GM15510 (cell line): Measurements from ENCODE around the gene PHYKPL.

Source experiments
- POLR2A ChIP-seq: IDR thresholded peaks from 3 replicates; pipeline ENCODE4 v1.6.1; 2011; ENCODE audit warnings: borderline replicate concordance; ENCODE audit not compliant: insufficient read length; ENCODE audit errors: extremely low read depth

The PHYKPL gene

GRCh38 chr5:178236679-178237078 lies 4.1 kb upstream of the PHYKPL start:
- no peak for TF ChIP-seq POLR2A

DNA sequence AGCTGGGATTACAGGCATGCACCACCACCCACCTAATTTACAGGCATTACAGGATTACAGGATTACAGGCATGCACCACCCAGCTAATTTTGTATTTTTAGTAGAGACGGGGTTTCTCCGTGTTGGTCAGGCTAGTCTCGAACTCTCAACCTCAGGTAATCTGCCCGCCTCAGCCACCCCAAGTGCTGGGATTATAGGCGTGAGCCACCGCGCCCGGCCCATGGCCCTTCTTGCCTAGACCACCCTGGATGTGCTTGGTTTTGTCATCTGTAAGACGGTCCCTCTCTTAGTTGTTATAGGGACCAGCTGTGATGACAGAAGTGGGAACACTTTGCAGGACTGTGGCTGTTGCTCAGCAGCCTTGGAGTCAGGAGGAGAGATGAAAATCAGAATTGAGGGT lies 3.5 kb upstream of the PHYKPL start:
- no peak for TF ChIP-seq POLR2A

DNA sequence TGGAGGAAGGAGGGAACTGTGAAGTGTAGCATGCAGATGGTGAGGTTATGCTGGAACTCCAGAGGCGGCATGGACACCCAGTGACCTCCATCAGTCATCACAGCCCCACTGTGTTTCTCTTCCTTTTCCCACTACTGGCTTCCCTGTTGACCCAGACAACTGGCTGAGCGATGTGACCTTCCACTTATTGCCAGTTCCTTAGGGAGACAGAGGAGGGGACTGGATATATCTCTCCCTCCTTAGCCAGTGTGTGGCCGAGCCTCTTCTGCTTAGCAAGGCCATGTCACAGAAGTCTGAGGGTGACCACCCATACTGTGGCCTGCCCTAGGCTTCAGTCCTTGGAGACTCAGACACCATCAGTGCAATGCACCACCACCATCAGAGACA lies 3.0 kb upstream of the PHYKPL start:
- TF ChIP-seq POLR2A, result no peak

GRCh38 chr5:178234750-178235587 lies 2.4 kb upstream of the PHYKPL start:
- TF ChIP-seq POLR2A, result no peak

DNA sequence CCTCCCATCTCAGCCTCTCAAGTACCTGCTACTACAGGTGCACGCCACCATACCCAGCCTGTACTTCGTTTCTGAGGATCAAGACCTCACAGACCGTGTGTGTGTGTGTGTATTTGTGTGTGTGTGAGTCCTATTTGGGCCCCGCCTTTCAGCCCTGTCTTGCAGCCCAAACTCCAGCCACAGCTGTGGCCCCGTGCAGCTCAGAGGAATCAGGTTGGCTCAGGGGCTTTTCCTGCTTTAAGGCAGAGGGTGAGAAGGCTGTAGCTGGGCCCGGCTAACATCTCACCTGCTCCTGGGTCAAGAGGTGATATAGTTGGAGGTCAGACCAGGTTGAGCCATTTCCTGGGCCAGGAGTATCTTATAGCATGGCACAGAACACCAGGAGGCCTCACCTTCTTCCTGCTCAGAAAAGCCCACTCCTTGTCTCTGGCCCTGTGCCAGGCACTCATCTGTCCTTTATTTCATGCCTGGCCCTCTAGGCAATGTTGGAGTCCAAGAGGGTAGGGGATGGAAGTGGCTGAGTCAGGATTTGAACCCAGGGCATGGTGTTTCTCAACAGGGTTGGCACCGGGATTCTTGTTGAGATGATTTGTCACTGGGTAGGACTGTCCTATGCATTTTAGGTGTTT lies 1.6 kb upstream of the PHYKPL start:
- no peak for TF ChIP-seq POLR2A

DNA sequence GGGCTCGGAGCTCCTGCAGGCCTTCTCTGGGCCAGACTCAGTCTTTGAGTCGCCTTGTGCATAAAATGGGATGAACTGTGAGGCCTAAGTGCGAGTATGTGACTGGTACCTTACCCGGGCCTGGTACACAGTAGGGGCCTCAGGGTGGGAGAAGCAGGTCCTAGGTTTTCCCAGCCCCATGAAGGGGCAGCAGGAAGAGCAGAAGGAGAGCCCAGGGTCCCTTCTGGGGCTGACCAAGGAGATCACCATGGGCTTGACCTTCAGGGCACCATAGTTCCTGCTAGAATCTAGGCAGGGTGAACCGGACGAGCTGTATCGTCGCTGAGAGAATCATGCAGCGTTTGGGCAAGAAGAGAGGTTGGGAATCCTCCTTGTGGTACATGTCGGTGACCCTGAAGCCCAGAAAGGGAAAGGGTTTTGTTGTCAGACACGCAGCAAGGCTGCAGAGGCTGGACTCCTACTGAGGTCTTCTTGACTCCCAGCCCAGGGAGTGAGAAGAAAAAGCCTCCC lies 373 bp upstream of the PHYKPL start:
- no peak for TF ChIP-seq POLR2A

- TF ChIP-seq POLR2A, result peak; percentile 14
These were observed 971 bp downstream of the PHYKPL start for GRCh38 chr5:178231539-178232123.

- no peak for TF ChIP-seq POLR2A
These were observed 1.6 kb downstream of the PHYKPL start for GRCh38 chr5:178230879-178231538.

- TF ChIP-seq POLR2A, result no peak
These were observed 2.7 kb downstream of the PHYKPL start for GRCh38 chr5:178229861-178230260.

- TF ChIP-seq POLR2A, result no peak
These were observed 4.0 kb downstream of the PHYKPL start for GRCh38 chr5:178228609-178229008.

GRCh38 chr5:178227929-178228328 lies 4.7 kb downstream of the PHYKPL start:
- no peak for TF ChIP-seq POLR2A

GRCh38 chr5:178227138-178227659 lies 5.4 kb downstream of the PHYKPL start:
- no peak for TF ChIP-seq POLR2A

DNA sequence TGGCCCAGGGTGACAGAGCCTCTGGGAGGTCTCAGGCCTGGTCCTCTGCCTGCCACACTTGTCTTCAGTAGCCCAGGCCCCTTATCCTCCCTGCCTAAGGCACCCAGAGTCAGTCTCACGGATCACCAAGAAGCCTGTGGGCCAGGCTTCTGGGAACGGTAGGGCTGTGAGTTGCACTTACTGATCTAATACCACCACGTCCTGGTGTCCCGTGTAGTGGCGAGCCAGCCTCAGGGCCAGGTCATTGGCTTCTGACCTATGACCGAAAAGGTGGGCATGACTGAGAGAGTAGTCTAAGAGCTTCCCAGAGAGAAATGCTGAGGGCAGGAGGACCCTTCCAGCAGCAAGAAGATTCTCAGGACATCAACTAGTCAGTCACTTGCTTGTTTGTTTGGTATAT lies 7.4 kb downstream of the PHYKPL start:
- no peak for TF ChIP-seq POLR2A

DNA sequence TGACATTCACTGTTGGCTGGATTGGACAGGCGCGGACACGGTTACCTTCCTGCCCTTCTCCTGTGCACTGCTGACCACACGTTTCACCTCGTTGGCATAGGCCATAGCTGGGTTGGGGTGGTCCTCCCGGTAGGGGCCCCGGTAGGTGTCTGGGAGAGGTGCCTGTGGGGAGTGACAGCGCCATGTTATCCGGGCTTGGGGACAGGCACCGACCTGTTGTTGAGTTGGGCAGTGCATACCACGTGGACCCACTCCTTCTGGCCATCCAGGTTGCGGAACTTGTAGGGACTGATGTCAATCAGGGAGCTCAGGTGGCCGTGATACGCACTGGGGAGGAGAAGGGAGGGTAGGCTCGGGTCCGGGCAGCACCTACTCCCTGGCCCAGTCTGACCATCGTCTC lies 8.2 kb downstream of the PHYKPL start:
- peak; percentile 5 for TF ChIP-seq POLR2A
